NT2/D1 (cell line): ENCODE results near the gene CEACAM5.

Experiments used
- DNase-seq: peaks from one replicate; pipeline ENCODE4 v3.0.0-alpha.2; 2011; ENCODE audit warnings: low read depth, low spot score
- H3K27me3 ChIP-seq: 2 replicates; pipeline ENCODE4 v1.6.0; 2011; ENCODE audit warnings: mild to moderate bottlenecking; ENCODE audit not compliant: insufficient read length, insufficient read depth
- H3K36me3 ChIP-seq: 2 replicates; pipeline ENCODE4 v1.6.1; 2011; ENCODE audit warnings: mild to moderate bottlenecking, low read length, mixed read lengths; ENCODE audit not compliant: insufficient read depth, insufficient read length
- H3K4me1 ChIP-seq: 2 replicates; pipeline ENCODE4 v1.5.1; 2011; ENCODE audit not compliant: insufficient read depth, insufficient read length
- H3K4me3 ChIP-seq: 2 replicates; pipeline ENCODE4 v1.5.1; 2011; ENCODE audit warnings: low read depth; ENCODE audit not compliant: insufficient read length
- H3K9ac ChIP-seq: 2 replicates; pipeline ENCODE4 v1.6.0; 2011; ENCODE audit warnings: low read depth; ENCODE audit not compliant: insufficient read length
- H3K9me3 ChIP-seq: 2 replicates; pipeline ENCODE4 v1.5.1; 2011; ENCODE audit warnings: mild to moderate bottlenecking, low read length; ENCODE audit not compliant: insufficient read depth
- SUZ12 ChIP-seq: IDR thresholded peaks from 2 replicates; pipeline ENCODE4 v1.6.1; 2011; ENCODE audit not compliant: insufficient read length, insufficient read depth; ENCODE audit errors: extremely low read depth
- YY1 ChIP-seq: IDR thresholded peaks from 2 replicates; pipeline ENCODE4 v1.6.1; 2011; ENCODE audit not compliant: insufficient read length, insufficient read depth
- ZNF274 ChIP-seq: IDR thresholded peaks from 2 replicates; pipeline ENCODE4 v1.6.1; 2011; ENCODE audit warnings: mild to moderate bottlenecking, low read depth, low read length

The CEACAM5 gene

GRCh38 chr19:41726493-41726892 lies 18.1 kb downstream of the CEACAM5 start:
- Histone ChIP-seq H3K4me1 (no peaks in the 10 kb centered on the region), H3K36me3 (no peaks in the 10 kb centered on the region), H3K9ac (no peak overlapping the region), H3K9me3 (no peaks in the 10 kb centered on the region), H3K4me3 (no peak overlapping the region), H3K27me3 (peaks cover 19% of the 10 kb centered on the region)
- no peak for DNase-seq
- TF ChIP-seq ZNF274 (no peak), SUZ12 (no peak), YY1 (no peak)

GRCh38 chr19:41734156-41734555 lies 25.7 kb downstream of the CEACAM5 start:
- Histone ChIP-seq H3K9me3 (no peaks in the 10 kb centered on the region), H3K36me3 (no peaks in the 10 kb centered on the region), H3K4me3 (no peak overlapping the region), H3K27me3 (peaks cover 22% of the 10 kb centered on the region), H3K4me1 (no peaks in the 10 kb centered on the region), H3K9ac (no peak overlapping the region)
- no peak for DNase-seq
- no peak for TF ChIP-seq SUZ12
- TF ChIP-seq YY1, result no peak
- TF ChIP-seq ZNF274, result no peak

GRCh38 chr19:41734585-41734984 lies 26.2 kb downstream of the CEACAM5 start:
- Histone ChIP-seq H3K4me3 (no peak overlapping the region), H3K27me3 (peaks cover 22% of the 10 kb centered on the region), H3K36me3 (no peaks in the 10 kb centered on the region), H3K9ac (no peak overlapping the region), H3K4me1 (no peaks in the 10 kb centered on the region), H3K9me3 (no peaks in the 10 kb centered on the region)
- no peak for TF ChIP-seq SUZ12
- TF ChIP-seq ZNF274, result no peak
- no peak for TF ChIP-seq YY1
- no peak for DNase-seq

- Histone ChIP-seq H3K4me3 (no peak overlapping the region), H3K4me1 (no peaks in the 10 kb centered on the region), H3K36me3 (no peaks in the 10 kb centered on the region), H3K9ac (no peak overlapping the region), H3K9me3 (no peaks in the 10 kb centered on the region), H3K27me3 (peaks cover 22% of the 10 kb centered on the region)
- TF ChIP-seq YY1 (no peak), ZNF274 (no peak), SUZ12 (no peak)
- DNase-seq, result no peak
Observed at GRCh38 chr19:41735071-41735600, 26.7 kb downstream of the CEACAM5 start.

- H3K36me3 ChIP-seq, result no peaks in the 10 kb centered on the region
- H3K9me3 ChIP-seq, result no peaks in the 10 kb centered on the region
- peaks cover 11% of the 10 kb centered on the region for H3K27me3 ChIP-seq
- TF ChIP-seq SUZ12 (no peak), ZNF274 (no peak), YY1 (no peak)
- no peaks in the 10 kb centered on the region for H3K4me1 ChIP-seq
- H3K4me3 ChIP-seq, result no peak overlapping the region
- H3K9ac ChIP-seq, result no peak overlapping the region
- no peak for DNase-seq
Observed at GRCh38 chr19:41739361-41739760, 30.9 kb downstream of the CEACAM5 start.

- Histone ChIP-seq H3K36me3 (no peaks in the 10 kb centered on the region), H3K4me1 (no peaks in the 10 kb centered on the region), H3K4me3 (no peak overlapping the region), H3K27me3 (peaks cover 14% of the 10 kb centered on the region), H3K9me3 (no peaks in the 10 kb centered on the region), H3K9ac (no peak overlapping the region)
- no peak for DNase-seq
- TF ChIP-seq SUZ12 (no peak), ZNF274 (no peak), YY1 (no peak)
Observed at GRCh38 chr19:41740415-41741243, 32.2 kb downstream of the CEACAM5 start.

GRCh38 chr19:41741244-41741554 lies 32.8 kb downstream of the CEACAM5 start:
- no peak overlapping the region for H3K9ac ChIP-seq
- H3K36me3 ChIP-seq, result no peaks in the 10 kb centered on the region
- DNase-seq, result no peak
- H3K27me3 ChIP-seq, result peaks cover 20% of the 10 kb centered on the region
- no peaks in the 10 kb centered on the region for H3K9me3 ChIP-seq
- H3K4me3 ChIP-seq, result no peak overlapping the region
- no peak for TF ChIP-seq ZNF274
- TF ChIP-seq SUZ12, result no peak
- TF ChIP-seq YY1, result no peak
- no peaks in the 10 kb centered on the region for H3K4me1 ChIP-seq

- no peaks in the 10 kb centered on the region for H3K36me3 ChIP-seq
- H3K4me1 ChIP-seq, result no peaks in the 10 kb centered on the region
- no peak overlapping the region for H3K4me3 ChIP-seq
- DNase-seq, result no peak
- H3K27me3 ChIP-seq, result peaks cover 48% of the 10 kb centered on the region
- no peak for TF ChIP-seq SUZ12
- TF ChIP-seq ZNF274, result no peak
- TF ChIP-seq YY1, result no peak
- H3K9me3 ChIP-seq, result no peaks in the 10 kb centered on the region
- H3K9ac ChIP-seq, result no peak overlapping the region
Observed at GRCh38 chr19:41744850-41745249, 36.4 kb downstream of the CEACAM5 start.
